ENCODE measurements around the gene DIDO1.

GRCh38 chr20:62931464-62931863 lies 5.2 kb upstream of the DIDO1 start:
- TF ChIP-seq POLR2A (IDR thresholded peaks at IDR 0.05) (no peak), CTCF (IDR thresholded peaks at IDR 0.05) (no peak)
